ENCODE measurements around the gene LRP8.
A peak's percentile ranks its signal among the peaks of the same experiment; 100 is the strongest.

Gene LRP8

DNA sequence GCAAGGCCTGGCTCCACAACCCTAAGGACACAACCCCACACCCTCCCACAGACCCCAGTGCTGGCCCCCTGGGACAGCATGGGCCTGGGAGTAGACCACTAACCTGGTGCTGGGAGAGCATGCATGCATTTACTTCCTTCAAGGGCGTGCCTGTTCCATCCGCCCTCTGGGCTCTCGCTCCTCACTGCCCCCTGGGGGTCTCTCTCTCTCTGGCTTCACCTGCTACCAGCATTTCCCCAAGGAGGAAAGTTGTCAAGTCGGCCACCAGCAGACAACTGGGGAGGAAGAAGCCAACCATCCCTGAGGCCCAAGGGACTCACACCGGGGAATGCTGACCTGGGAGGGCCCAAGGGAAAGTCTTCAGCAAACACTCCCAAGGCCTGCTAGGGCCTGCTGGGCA is 6.5 kb downstream of the LRP8 start:
- peak overlapping the region; percentile 30 for H3K27ac ChIP-seq
- CTCF ChIA-PET, result no interaction called here
- POLR2A ChIA-PET (ENCODE audit: low non-redundant PET), result no interaction called here
- DNase-seq (ENCODE audit: low spot score), result no peak
- TF ChIP-seq CTCF (conservative IDR thresholded peaks at IDR 0.05; ENCODE audit: low read depth), result no peak

DNA sequence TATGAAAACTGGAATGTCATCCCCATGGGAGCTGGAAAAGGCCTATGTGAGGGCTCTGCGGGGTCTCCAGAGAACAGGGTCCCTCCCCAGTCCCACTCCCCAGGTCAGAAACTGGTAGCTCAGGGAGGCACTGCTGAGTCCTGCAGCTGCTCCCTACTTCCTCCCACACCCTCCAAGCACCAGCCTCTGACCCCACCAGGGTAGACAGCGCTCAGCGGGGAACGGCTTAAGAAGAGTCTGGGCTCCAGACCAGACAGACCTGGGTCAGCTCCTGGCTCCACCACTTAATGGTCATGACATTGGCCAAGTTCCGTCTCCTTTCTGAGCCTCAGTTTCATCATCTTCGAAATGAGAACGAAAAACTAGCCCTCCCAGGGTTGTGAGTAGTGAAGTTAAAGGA is 7.2 kb downstream of the LRP8 start:
- CTCF ChIA-PET, result interaction anchor here (0.6 kb wide), 1 partner anchor 50 kb away, joined by 4 read pairs; no protein-coding TSS in a partner anchor
- H3K27ac ChIP-seq, result peak overlapping the region; percentile 30; the same call in 1 of the 2 replicates
- no peak for TF ChIP-seq CTCF (conservative IDR thresholded peaks at IDR 0.05; ENCODE audit: low read depth)
- DNase-seq (ENCODE audit: low spot score), result no peak
- POLR2A ChIA-PET (ENCODE audit: low non-redundant PET), result no interaction called here

DNA sequence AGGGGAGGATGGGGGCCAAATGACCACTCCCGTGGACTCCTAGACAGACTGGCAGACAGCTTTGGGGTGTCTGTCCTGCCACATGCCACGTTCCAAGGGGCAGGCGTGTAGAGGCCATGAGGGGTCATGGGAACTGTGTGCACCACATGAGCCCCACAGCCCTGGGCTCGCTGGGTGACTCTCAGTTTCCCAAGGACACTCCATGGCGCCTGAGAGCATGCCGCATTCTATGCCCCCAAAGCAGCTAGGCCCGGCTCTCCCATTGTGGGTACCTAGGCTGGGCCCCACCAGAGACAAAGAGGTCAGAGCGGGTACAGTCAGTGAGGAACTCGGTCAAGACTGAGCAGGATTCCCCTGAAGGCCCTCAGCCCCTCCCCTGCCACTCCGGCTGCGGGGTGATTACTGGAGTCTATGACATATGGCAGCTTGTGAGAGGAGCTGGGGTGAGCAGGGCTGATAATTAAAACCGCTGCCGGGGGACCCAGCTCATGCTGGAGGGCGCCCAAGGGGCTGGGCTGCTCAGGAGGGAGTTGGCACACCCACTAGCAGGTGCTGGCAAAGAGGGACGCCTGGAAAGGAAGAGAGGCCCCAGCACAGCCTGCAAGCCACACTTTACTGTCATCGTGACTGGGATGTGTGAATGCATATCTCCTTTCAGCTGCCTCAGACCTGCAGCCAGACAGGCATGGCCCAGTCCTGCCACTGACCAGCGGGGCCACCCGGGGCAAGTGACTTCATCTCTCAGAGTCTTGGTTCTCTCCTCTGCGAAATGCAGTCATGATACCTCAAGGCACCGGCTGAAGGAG is 8.4 kb downstream of the LRP8 start:
- no peak for DNase-seq (ENCODE audit: low spot score)
- ChIA-PET POLR2A (ENCODE audit: low non-redundant PET) (no interaction called here), CTCF (interaction anchor here (0.5 kb wide), 1 partner anchor 429 kb away, joined by 5 read pairs; no protein-coding TSS in a partner anchor)
- peak overlapping the region; percentile 19; the same call in 1 of the 2 replicates for H3K27ac ChIP-seq
- TF ChIP-seq CTCF (conservative IDR thresholded peaks at IDR 0.05; ENCODE audit: low read depth), result no peak

- POLR2A ChIA-PET (ENCODE audit: low non-redundant PET), result no interaction called here
- CTCF ChIA-PET, result no interaction called here
- TF ChIP-seq CTCF (conservative IDR thresholded peaks at IDR 0.05; ENCODE audit: low read depth), result no peak
- peak overlapping the region; percentile 38 for H3K27ac ChIP-seq
- DNase-seq (ENCODE audit: low spot score), result no peak
Measured at GRCh38 chr1:53317646-53318539, 10.0 kb downstream of the LRP8 start.

GRCh38 chr1:53316766-53317581 is 10.9 kb downstream of the LRP8 start:
- POLR2A ChIA-PET (ENCODE audit: low non-redundant PET), result no interaction called here
- CTCF ChIA-PET, result no interaction called here
- DNase-seq (ENCODE audit: low spot score), result no peak
- no peak for TF ChIP-seq CTCF (conservative IDR thresholded peaks at IDR 0.05; ENCODE audit: low read depth)
- H3K27ac ChIP-seq, result peak overlapping the region; percentile 38

DNA sequence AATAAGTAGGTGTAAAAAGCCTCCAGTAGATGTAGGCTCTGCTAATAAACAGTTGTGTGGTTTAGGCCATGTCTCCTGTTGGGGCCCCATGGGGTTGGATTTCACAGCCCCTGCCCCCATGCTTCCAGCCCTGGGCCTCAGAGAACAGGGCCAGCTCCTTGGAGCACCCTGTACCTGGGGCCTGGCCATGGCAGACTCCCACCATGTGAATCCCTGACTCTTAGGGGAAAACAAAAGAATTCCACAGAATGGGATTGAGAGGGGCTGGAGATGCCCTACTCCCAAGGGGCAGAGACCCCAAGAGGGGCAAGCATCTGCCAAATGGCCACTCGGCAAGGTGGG is 11.5 kb downstream of the LRP8 start:
- ChIA-PET POLR2A (ENCODE audit: low non-redundant PET) (no interaction called here), CTCF (no interaction called here)
- H3K27ac ChIP-seq, result peak overlapping the region; percentile 38
- no peak for DNase-seq (ENCODE audit: low spot score)
- TF ChIP-seq CTCF (conservative IDR thresholded peaks at IDR 0.05; ENCODE audit: low read depth), result no peak

Data from RWPE1 (cell line).